Psoas muscle (tissue), 8 donors: ENCODE data around the gene CGREF1. TPM values are rescaled to one million over a fixed set of nuclear protein-coding genes. Genes with fewer than 3 reads are reported as not detected.

Experiments
- ATAC-seq, 4 donors: fragments of 200-7000 bp; cut with Tn5 transposase; one replicate each; pipeline ENCODE4 v1.9.1; 2020; ENCODE audit warnings: moderate library complexity in 3 of 4, mild to moderate bottlenecking in 2 of 4
- DNase-seq, 2 donors: peaks; one replicate each; pipeline ENCODE4 v3.0.0-alpha.2; 2020
- H3K27ac ChIP-seq: fragments of 200-600 bp; one replicate; pipeline ENCODE4 v1.8.0; 2022
- H3K27me3 ChIP-seq, 3 donors: fragments of 200-600 bp in 1 of 3; one replicate each; pipeline versions ENCODE4 v1.6.1 to v1.8.0; 2013 to 2022; ENCODE audit warnings: low read length in 2 of 3, mild to moderate bottlenecking in 2 of 3, moderate library complexity in 1 of 3; ENCODE audit not compliant: insufficient read depth in 3 of 3
- H3K36me3 ChIP-seq, 2 donors: fragments of 200-600 bp in 1 of 2; one replicate each; pipeline versions ENCODE4 v1.6.1 to v1.8.0; 2013 to 2022; ENCODE audit warnings: low read depth in 1 of 2, mild to moderate bottlenecking in 1 of 2, moderate library complexity in 1 of 2; ENCODE audit not compliant: insufficient read depth in 1 of 2
- H3K4me1 ChIP-seq: fragments of 200-600 bp; one replicate; pipeline ENCODE4 v1.8.0; 2022
- H3K4me3 ChIP-seq: fragments of 200-600 bp; one replicate; pipeline ENCODE4 v1.8.0; 2022; ENCODE audit warnings: mild to moderate bottlenecking
- H3K9me3 ChIP-seq: fragments of 200-600 bp; one replicate; pipeline ENCODE4 v1.8.0; 2022
- WGBS, 3 donors: extraction: QIAGEN DNeasy Blood & Tissue Kit; methylation state at CpG; one replicate each; pipeline versions ENCODE4 v1.1.6 to v1.1.7; 2013; 5-methylcytosine and 5-hydroxymethylcytosine counted together
- intact Hi-C, 2 donors: fragments of 100-400 bp; cut with DNase I; formaldehyde crosslinking; loops; one replicate each; pipeline versions ENCODE4 v1.11.0 to v1.14.2; 2022
- polyA plus RNA-seq, 3 donors: library from polyadenylated mRNA; stranded (reverse); fragments of 200-250 nt; gene quantifications; one replicate each; pipeline ENCODE4 v1.2.3, GENCODE V29; 2013
- total RNA-seq, 4 donors: library from RNA; stranded (reverse); fragmentation: NEBNext Ultra II Directional in 2 of 4; extraction: Animal tissue kit (Norgen Biotek cat#: 25700) in 2 of 4; gene quantifications; one replicate each; pipeline versions ENCODE4 v1.2.1 to v1.2.4, GENCODE V29; 2021 to 2023
- TF ChIP-seq, protein P1 (sequence below): fragments of 200-600 bp; IDR thresholded peaks from one replicate; pipeline ENCODE4 v1.8.0; 2022; ENCODE audit warnings: antibody characterized with exemption
- donor health status: healthy with polysubstance abuse.
- donor health status: DM: no; HTN: no; CAD: no; lungs with moderate emphysema.
- donor health status: Bipolar disorder and iron deficiency.
- donor health status: healthy.
- donor health status: DM: yes; HTN: yes; CAD: no.
- donor health status: DM: no; HTN: no; CAD: no.
- donor health status: DM: no; HTN: no; CAD: no.
- donor health status: DM: yes; HTN: yes; CAD: no.

The CGREF1 gene
- total and polyA plus RNA-seq, 7 donors: 2.8 to 15.8 (median 6.6) TPM

DNA sequence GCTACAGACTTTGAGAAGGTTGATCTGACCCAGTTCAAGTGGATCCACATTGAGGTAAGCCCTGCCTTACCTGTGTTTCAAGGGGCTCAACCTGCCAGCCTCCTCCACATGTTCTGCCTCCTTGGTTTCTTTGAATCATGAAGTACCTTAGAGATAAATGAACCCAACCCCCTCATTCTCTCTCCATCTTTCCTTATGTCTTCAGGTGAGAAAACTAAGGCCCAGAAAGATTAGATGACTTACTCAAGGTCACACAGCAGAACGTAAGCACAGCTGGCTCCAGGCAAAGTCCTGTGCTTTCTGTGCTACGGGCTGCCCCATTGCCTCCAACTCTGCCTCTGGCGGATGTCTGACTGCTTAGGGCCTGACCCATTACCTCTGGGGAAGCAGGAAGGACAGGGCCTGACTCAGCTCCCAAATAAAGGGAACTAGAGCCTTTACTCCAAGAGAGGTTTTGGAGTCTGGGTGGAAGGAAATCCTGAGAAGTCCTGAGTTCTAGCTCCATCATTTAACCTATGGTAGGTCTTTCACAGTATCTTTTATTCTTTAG lies 22.1 kb downstream of the CGREF1 start:
- 66 to 73% (median 70%) methylated on average over 3 of the region's 3 CpGs for WGBS, 3 donors
- no peak for ATAC-seq
- Histone ChIP-seq H3K27me3 (no peaks in the 10 kb centered on the region), H3K9me3 (no peaks in the 10 kb centered on the region), H3K4me1 (peaks cover 14% of the 10 kb centered on the region), H3K4me3 (peak overlapping the region; percentile 66), H3K27ac (peak overlapping the region; percentile 65), H3K36me3 (no peaks in the 10 kb centered on the region)
- intact Hi-C loops: loop anchor here (5.0 to 10.0 kb wide), 3 partner anchors 95 to 188 kb away; partner anchors contain the start of genes DNAJC5G (in 1 of the 2) and TRIM54 (in 1 of the 2)
- TF ChIP-seq, protein P1, sequence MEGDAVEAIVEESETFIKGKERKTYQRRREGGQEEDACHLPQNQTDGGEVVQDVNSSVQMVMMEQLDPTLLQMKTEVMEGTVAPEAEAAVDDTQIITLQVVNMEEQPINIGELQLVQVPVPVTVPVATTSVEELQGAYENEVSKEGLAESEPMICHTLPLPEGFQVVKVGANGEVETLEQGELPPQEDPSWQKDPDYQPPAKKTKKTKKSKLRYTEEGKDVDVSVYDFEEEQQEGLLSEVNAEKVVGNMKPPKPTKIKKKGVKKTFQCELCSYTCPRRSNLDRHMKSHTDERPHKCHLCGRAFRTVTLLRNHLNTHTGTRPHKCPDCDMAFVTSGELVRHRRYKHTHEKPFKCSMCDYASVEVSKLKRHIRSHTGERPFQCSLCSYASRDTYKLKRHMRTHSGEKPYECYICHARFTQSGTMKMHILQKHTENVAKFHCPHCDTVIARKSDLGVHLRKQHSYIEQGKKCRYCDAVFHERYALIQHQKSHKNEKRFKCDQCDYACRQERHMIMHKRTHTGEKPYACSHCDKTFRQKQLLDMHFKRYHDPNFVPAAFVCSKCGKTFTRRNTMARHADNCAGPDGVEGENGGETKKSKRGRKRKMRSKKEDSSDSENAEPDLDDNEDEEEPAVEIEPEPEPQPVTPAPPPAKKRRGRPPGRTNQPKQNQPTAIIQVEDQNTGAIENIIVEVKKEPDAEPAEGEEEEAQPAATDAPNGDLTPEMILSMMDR: no peak
- DNase-seq: peak in 1 of 2 donors; percentile 44

DNA sequence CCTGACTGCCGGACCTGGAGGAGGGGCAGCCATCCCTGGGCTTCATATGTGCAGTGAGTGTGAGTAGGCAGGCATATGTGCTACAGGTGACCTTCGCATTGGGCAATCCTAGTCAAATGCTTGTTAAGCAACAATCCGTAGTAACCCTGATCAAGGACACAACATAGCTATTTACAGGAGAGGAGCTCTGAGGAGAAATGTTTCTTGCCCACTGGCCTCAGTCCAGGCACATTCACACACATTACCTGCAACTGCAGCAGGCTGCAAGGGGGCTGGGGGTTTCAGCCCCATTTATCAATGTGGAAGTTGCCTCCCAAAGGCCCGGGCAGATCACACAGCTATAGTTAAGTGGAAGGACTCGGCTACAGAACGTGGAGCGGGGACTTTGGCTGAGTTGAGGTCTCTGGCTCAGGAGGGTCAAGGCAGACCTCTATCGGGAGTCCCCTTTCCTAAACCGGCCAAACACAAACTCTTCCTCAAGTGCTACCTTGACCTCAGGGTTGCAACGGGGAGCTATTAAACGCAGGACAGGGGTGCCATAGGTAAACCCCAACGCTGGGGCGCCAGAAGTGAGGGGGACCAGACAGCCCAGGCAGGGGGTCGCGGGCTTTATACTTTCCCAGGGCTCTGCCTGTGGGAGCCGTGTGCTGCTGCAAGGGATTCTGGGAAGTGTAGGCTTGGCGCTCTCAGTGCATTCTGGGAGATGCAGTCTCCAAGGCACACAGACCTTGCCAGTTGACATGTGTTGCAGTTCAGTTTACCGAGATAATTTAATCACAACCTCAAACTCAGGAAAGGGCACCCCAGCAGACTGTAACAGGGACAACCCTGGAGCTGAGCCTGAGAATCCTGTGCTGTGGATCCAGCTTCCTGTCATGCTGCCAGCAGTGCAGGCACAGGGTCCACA lies 22.9 kb downstream of the CGREF1 start:
- peak overlapping the region; percentile 66 for H3K4me3 ChIP-seq
- 18 to 24% (median 21%) methylated on average over 18 of the region's 18 CpGs for WGBS, 3 donors
- H3K27me3 ChIP-seq: no peaks in the 10 kb centered on the region
- ATAC-seq: peak; percentile 84 to 91 (median 87)
- H3K9me3 ChIP-seq: no peaks in the 10 kb centered on the region
- H3K4me1 ChIP-seq: peaks cover 14% of the 10 kb centered on the region
- H3K27ac ChIP-seq: peak overlapping the region; percentile 65
- TF ChIP-seq, protein P1: no peak
- peak; percentile 61 to 83 for DNase-seq
- intact Hi-C loops: loop anchor here (5.0 to 10.0 kb wide), 3 partner anchors 96 to 189 kb away; partner anchors contain the start of genes DNAJC5G (in 1 of the 2) and TRIM54 (in 1 of the 2)
- no peaks in the 10 kb centered on the region for H3K36me3 ChIP-seq

DNA sequence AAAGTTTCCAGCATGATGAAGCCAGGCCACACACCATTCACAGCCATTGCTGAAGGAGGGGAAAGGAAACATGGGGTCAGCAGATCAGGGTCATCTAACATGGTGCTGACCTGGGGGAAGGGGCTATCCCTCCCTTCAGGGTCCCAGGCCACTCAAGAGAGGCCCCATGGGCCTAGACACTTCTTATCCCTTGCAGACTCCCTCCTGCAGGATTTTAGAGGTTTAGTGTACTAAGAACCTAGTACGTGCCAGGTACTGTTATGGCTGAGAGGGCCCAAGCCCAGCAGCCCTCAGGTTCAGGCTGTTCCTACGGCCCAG lies 23.5 kb downstream of the CGREF1 start:
- DNase-seq: peak in 1 of 2 donors; percentile 41
- peaks cover 14% of the 10 kb centered on the region for H3K4me1 ChIP-seq
- no peak for ATAC-seq
- intact Hi-C loops: loop anchor here (5.0 to 10.0 kb wide), 3 partner anchors 97 to 189 kb away; partner anchors contain the start of genes DNAJC5G (in 1 of the 2) and TRIM54 (in 1 of the 2)
- H3K4me3 ChIP-seq: no peak overlapping the region
- no peaks in the 10 kb centered on the region for H3K27me3 ChIP-seq
- H3K9me3 ChIP-seq: no peaks in the 10 kb centered on the region
- H3K27ac ChIP-seq: peak overlapping the region; percentile 65
- TF ChIP-seq, protein P1: no peak
- WGBS, 3 donors: 79 to 93% (median 93%) methylated on average over 2 of the region's 2 CpGs
- H3K36me3 ChIP-seq: no peaks in the 10 kb centered on the region

DNA sequence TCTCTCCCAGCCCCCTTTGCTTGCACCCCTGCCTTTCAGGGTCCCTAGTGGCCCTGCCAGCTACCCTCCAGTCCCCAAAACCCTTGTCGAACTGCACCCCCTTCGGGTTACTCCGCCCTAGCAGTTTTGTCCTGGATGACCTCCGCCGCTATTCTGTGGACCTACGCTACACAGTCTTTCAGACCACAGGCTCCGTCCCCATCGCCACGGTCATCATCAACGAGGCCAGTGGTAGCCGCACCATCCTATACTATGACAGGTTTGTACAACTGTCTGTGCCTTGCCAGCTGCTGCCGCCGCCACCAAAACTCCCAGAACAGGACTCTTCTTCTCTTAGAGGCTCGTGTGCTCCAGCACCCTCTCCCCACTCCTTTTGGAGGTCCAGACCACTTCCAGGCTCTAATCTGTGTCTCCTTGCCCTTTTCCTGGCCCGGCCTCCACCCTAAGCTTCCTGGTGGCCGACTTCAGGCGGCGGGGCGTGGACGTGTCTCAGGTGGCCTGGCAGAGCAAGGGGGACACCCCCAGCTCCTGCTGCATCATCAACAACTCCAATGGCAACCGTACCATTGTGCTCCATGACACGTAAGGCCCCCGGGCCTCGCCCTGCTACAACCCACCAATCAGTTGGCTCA lies 24.5 kb downstream of the CGREF1 start:
- Histone ChIP-seq H3K9me3 (no peaks in the 10 kb centered on the region), H3K27ac (no peak overlapping the region), H3K4me3 (no peak overlapping the region), H3K27me3 (no peaks in the 10 kb centered on the region), H3K4me1 (peaks cover 14% of the 10 kb centered on the region), H3K36me3 (no peaks in the 10 kb centered on the region)
- intact Hi-C loops: loop anchor here in 1 of 2 donors (10.0 kb wide), 1 partner anchor 190 kb away; the partner anchor contains the start of gene TRIM54
- TF ChIP-seq, protein P1: no peak
- ATAC-seq (no peak), DNase-seq (peak in 1 of 2 donors; percentile 42)
- WGBS, 3 donors: 92 to 93% (median 92%) methylated on average over 24 of the region's 24 CpGs
